ENCODE data around the gene TCF7L2. TPM values are rescaled to one million over a fixed set of nuclear protein-coding genes. Genes with fewer than 3 reads are reported as not detected.
"Not testable (repeated sequence)": the region's sequence is repeated elsewhere in the genome, so short reads cannot be mapped to it uniquely, and the experiment has no call there.

Gene TCF7L2
- total RNA-seq, 1 experiment from 2014 or later = 45.2 TPM

GRCh38 chr10:113108948-113109347 is 158.9 kb downstream of the TCF7L2 start:
- no TSS peak for BruUV-seq (replicated peaks)
- Histone ChIP-seq H3K36me3 (ENCODE audit: control insufficient read depth, insufficient read depth, low read length) (no peaks in the 10 kb centered on the region), H3K27me3 (ENCODE audit: control insufficient read depth, insufficient read depth, low read length) (no peaks in the 10 kb centered on the region), H3K27ac (ENCODE audit: low read length) (peak overlapping the region; percentile 60; the same call in 1 of the 2 replicates), H3K4me3 (ENCODE audit: low read depth in 2 of 2, low read length in 2 of 2) (no peak overlapping the region), H3K4me1 (ENCODE audit: control insufficient read depth, insufficient read depth, low read length) (peaks cover 63% of the 10 kb centered on the region), H3K9me3 (ENCODE audit: control insufficient read depth, insufficient read depth, low read depth, low read length) (no peaks in the 10 kb centered on the region)
- ChIA-PET CTCF (no interaction called here), POLR2A (interaction anchor here (0.7 kb wide), 1 partner anchor 355 kb away, joined by 3 read pairs; no protein-coding TSS in a partner anchor)
- intact Hi-C loops (cut with micrococcal nuclease; ENCODE audit: unreplicated experiment) = no loop called here
- no peak for DNase-seq (ENCODE audit: low read depth, low spot score)
- ATAC-seq = no peak
- TF ChIP-seq CTCF (IDR thresholded peaks at IDR 0.05) (no peak), REST (IDR thresholded peaks at IDR 0.05; ENCODE audit: insufficient read depth in 1 of 2, low read depth in 2 of 2, low read length in 1 of 2) (no peak), POLR2AphosphoS5 (IDR thresholded peaks at IDR 0.05; ENCODE audit: low read depth, low read length) (no peak), TCF7L2 (IDR thresholded peaks at IDR 0.05; ENCODE audit: low read depth, low read length) (no peak), SIN3A (IDR thresholded peaks at IDR 0.05; ENCODE audit: borderline replicate concordance, insufficient read depth, low read depth, low read length) (no peak)
- in situ Hi-C loops (cut with HindIII; ENCODE audit: low pct_unique_long_range_greater_than_20kb, low sequenced_read_pairs) = no loop called here

- BruUV-seq (replicated peaks); H3K4me3 ChIP-seq (ENCODE audit: low read depth in 2 of 2, low read length in 2 of 2); ATAC-seq; H3K27me3 ChIP-seq (ENCODE audit: control insufficient read depth, insufficient read depth, low read length); H3K9me3 ChIP-seq (ENCODE audit: control insufficient read depth, insufficient read depth, low read depth, low read length); POLR2A ChIA-PET; H3K27ac ChIP-seq (ENCODE audit: low read length); H3K36me3 ChIP-seq (ENCODE audit: control insufficient read depth, insufficient read depth, low read length); intact Hi-C loops (cut with micrococcal nuclease; ENCODE audit: unreplicated experiment); DNase-seq (ENCODE audit: low read depth, low spot score); in situ Hi-C loops (cut with HindIII; ENCODE audit: low pct_unique_long_range_greater_than_20kb, low sequenced_read_pairs): not testable (repeated sequence)
- CTCF ChIA-PET = interaction anchor here (0.7 kb wide), 1 partner anchor 275 kb away, joined by 4 read pairs; no protein-coding TSS in a partner anchor
- peaks cover 62% of the 10 kb centered on the region for H3K4me1 ChIP-seq (ENCODE audit: control insufficient read depth, insufficient read depth, low read length)
Measured at GRCh38 chr10:113109482-113109881, 159.4 kb downstream of the TCF7L2 start.

- in situ Hi-C loops (cut with HindIII; ENCODE audit: low pct_unique_long_range_greater_than_20kb, low sequenced_read_pairs) (no loop called here), intact Hi-C loops (cut with micrococcal nuclease; ENCODE audit: unreplicated experiment) (no loop called here)
Measured at GRCh38 chr10:113111260-113111659, 161.2 kb downstream of the TCF7L2 start.

More at GRCh38 chr10:113111260-113111659, 161.2 kb downstream of the TCF7L2 start:
- Histone ChIP-seq H3K36me3 (ENCODE audit: control insufficient read depth, insufficient read depth, low read length) (no peaks in the 10 kb centered on the region; the same call in 1 of the 2 replicates), H3K4me3 (ENCODE audit: low read depth in 2 of 2, low read length in 2 of 2) (no peak overlapping the region), H3K4me1 (ENCODE audit: control insufficient read depth, insufficient read depth, low read length) (peaks cover 59% of the 10 kb centered on the region), H3K9me3 (ENCODE audit: control insufficient read depth, insufficient read depth, low read depth, low read length) (no peaks in the 10 kb centered on the region), H3K27ac (ENCODE audit: low read length) (peak overlapping the region; percentile 19; the same call in 1 of the 2 replicates), H3K27me3 (ENCODE audit: control insufficient read depth, insufficient read depth, low read length) (no peaks in the 10 kb centered on the region)
- DNase-seq (ENCODE audit: low read depth, low spot score) = no peak
- CTCF ChIA-PET = no interaction called here
- TF ChIP-seq TCF7L2 (IDR thresholded peaks at IDR 0.05; ENCODE audit: low read depth, low read length) = no peak
- no peak for ATAC-seq
- POLR2A ChIA-PET = interaction anchor here (0.6 to 0.7 kb wide), 2 partner anchors 15 to 74 kb away, joined by 4 to 6 read pairs; no protein-coding TSS in a partner anchor
- no TSS peak for BruUV-seq (replicated peaks)
